H9 (cell line): ENCODE data around the gene MX1. TPM values are rescaled to one million over a fixed set of nuclear protein-coding genes. Genes with fewer than 3 reads are reported as not detected.

Experiments
- DNase-seq: peaks from one replicate; pipeline ENCODE4 v3.0.0-alpha.2; 2017
- H2AFZ ChIP-seq: one replicate; pipeline ENCODE4 v1.6.1; 2013; ENCODE audit warnings: mild to moderate bottlenecking, low read length, control low read depth, moderate library complexity
- H2AK5ac ChIP-seq: 2 replicates; pipeline ENCODE4 v1.6.1; 2013; ENCODE audit warnings: low read length, control low read depth, mixed read lengths; ENCODE audit not compliant: insufficient read length
- H2BK120ac ChIP-seq: one replicate; pipeline ENCODE4 v1.6.1; 2013; ENCODE audit warnings: low read depth, mild to moderate bottlenecking, low read length, control low read depth, inconsistent platforms; ENCODE audit not compliant: poor library complexity, severe bottlenecking
- H2BK12ac ChIP-seq: 2 replicates; pipeline ENCODE4 v1.6.1; 2013; ENCODE audit warnings: low read length, control low read depth, mixed read lengths, low read depth; ENCODE audit not compliant: insufficient read length
- H2BK15ac ChIP-seq: 2 replicates; pipeline ENCODE4 v1.6.1; 2013; ENCODE audit warnings: low read depth, low read length, control low read depth
- H2BK20ac ChIP-seq: one replicate; pipeline ENCODE4 v1.6.1; 2013; ENCODE audit warnings: low read depth, mild to moderate bottlenecking, low read length, control low read depth, inconsistent platforms; ENCODE audit not compliant: poor library complexity, severe bottlenecking
- H2BK5ac ChIP-seq: 2 replicates; pipeline ENCODE4 v1.6.1; 2013; ENCODE audit warnings: low read length, control low read depth, mixed read lengths; ENCODE audit not compliant: insufficient read length
- H3K14ac ChIP-seq: 2 replicates; pipeline ENCODE4 v1.6.1; 2013; ENCODE audit warnings: low read length, control low read depth; ENCODE audit not compliant: insufficient read depth
- H3K18ac ChIP-seq: 2 replicates; pipeline ENCODE4 v1.6.1; 2013; ENCODE audit warnings: low read depth, mild to moderate bottlenecking, mixed read lengths, low read length, control low read depth; ENCODE audit not compliant: insufficient read length
- H3K23ac ChIP-seq: 2 replicates; pipeline ENCODE4 v1.6.1; 2013; ENCODE audit warnings: low read length, control low read depth, mixed read lengths, low read depth; ENCODE audit not compliant: insufficient read length
- H3K23me2 ChIP-seq: 2 replicates; pipeline ENCODE4 v1.6.1; 2013; ENCODE audit warnings: low read depth, mild to moderate bottlenecking, mixed read lengths, low read length, control low read depth; ENCODE audit not compliant: insufficient read length, poor library complexity, severe bottlenecking
- H3K27ac ChIP-seq: 2 replicates; pipeline ENCODE4 v1.5.1; 2013; ENCODE audit warnings: low read length, control low read depth, mixed read lengths, low read depth; ENCODE audit not compliant: insufficient read length
- H3K27me3 ChIP-seq: 2 replicates; pipeline ENCODE4 v1.6.1; 2013; ENCODE audit warnings: low read length, control low read depth, inconsistent platforms; ENCODE audit not compliant: insufficient read depth
- H3K4ac ChIP-seq: 2 replicates; pipeline ENCODE4 v1.6.1; 2013; ENCODE audit warnings: low read depth, mild to moderate bottlenecking, control low read depth, inconsistent platforms, low read length, moderate library complexity
- H3K4me1 ChIP-seq: 2 replicates; pipeline ENCODE4 v1.6.1; 2013; ENCODE audit warnings: low read length, control low read depth, inconsistent platforms; ENCODE audit not compliant: insufficient read depth
- H3K4me2 ChIP-seq: 2 replicates; pipeline ENCODE4 v1.6.1; 2013; ENCODE audit warnings: low read length, control low read depth, mixed read lengths; ENCODE audit not compliant: insufficient read length, insufficient read depth
- H3K56ac ChIP-seq: 2 replicates; pipeline ENCODE4 v1.6.1; 2013; ENCODE audit warnings: low read depth, mild to moderate bottlenecking, mixed read lengths, low read length, control low read depth; ENCODE audit not compliant: insufficient read length
- H3K79me1 ChIP-seq: 2 replicates; pipeline ENCODE4 v1.6.1; 2013; ENCODE audit warnings: low read depth, mild to moderate bottlenecking, moderate library complexity, low read length, control low read depth, inconsistent platforms; ENCODE audit not compliant: insufficient read depth, poor library complexity, severe bottlenecking
- H3K79me2 ChIP-seq: 2 replicates; pipeline ENCODE4 v1.6.1; 2013; ENCODE audit warnings: low read length, control low read depth, inconsistent platforms; ENCODE audit not compliant: insufficient read depth
- H3K9ac ChIP-seq: 2 replicates; pipeline ENCODE4 v1.6.1; 2013; ENCODE audit warnings: low read length, control low read depth, mixed read lengths; ENCODE audit not compliant: insufficient read length; ENCODE audit errors: extremely low read depth
- H3K9me3 ChIP-seq: one replicate; pipeline ENCODE4 v1.6.1; 2013; ENCODE audit warnings: low read depth, low read length, inconsistent platforms; ENCODE audit not compliant: control insufficient read depth
- H3T11ph ChIP-seq: one replicate; pipeline ENCODE4 v1.6.1; 2013; ENCODE audit warnings: mild to moderate bottlenecking, low read length, control low read depth, inconsistent platforms
- H4K20me1 ChIP-seq: one replicate; pipeline ENCODE4 v1.6.1; 2013; ENCODE audit not compliant: control insufficient read depth, insufficient read length, insufficient read depth
- H4K5ac ChIP-seq: 2 replicates; pipeline ENCODE4 v1.6.1; 2013; ENCODE audit warnings: low read depth, mild to moderate bottlenecking, mixed read lengths, low read length, control low read depth; ENCODE audit not compliant: insufficient read length
- H4K8ac ChIP-seq: replicated peaks from 2 replicates; pipeline ENCODE4 v1.6.1; 2013; ENCODE audit warnings: low read length, control low read depth, mixed read lengths, low read depth; ENCODE audit not compliant: insufficient read length
- H4K91ac ChIP-seq: 2 replicates; pipeline ENCODE4 v1.6.1; 2013; ENCODE audit warnings: low read depth, mild to moderate bottlenecking, moderate library complexity, mixed read lengths, low read length, control low read depth; ENCODE audit not compliant: insufficient read length
- H3K27ac Mint-ChIP-seq, 3 experiments: 2 replicates in 2 of 3; 3 replicates in 1 of 3; pipeline ENCODE4 v1.8.0; 2020 to 2021; ENCODE audit warnings: mixed read lengths in 3 of 3, mild to moderate bottlenecking in 1 of 3, moderate library complexity in 1 of 3
- H3K27me3 Mint-ChIP-seq: 2 replicates; pipeline ENCODE4 v1.8.0; 2021; ENCODE audit warnings: low read depth, mild to moderate bottlenecking, moderate library complexity, mixed read lengths
- H3K36me3 Mint-ChIP-seq, 3 experiments: 2 replicates in 2 of 3; 3 replicates in 1 of 3; pipeline ENCODE4 v1.8.0; 2020 to 2021; ENCODE audit warnings: low read depth in 3 of 3, mixed read lengths in 3 of 3; ENCODE audit not compliant: insufficient read depth in 1 of 3
- H3K4me1 Mint-ChIP-seq, 2 experiments: 2 replicates each; pipeline ENCODE4 v1.8.0; 2020; ENCODE audit warnings: mixed read lengths in 2 of 2
- H3K4me3 Mint-ChIP-seq, 2 experiments: 2 replicates in 1 of 2; 3 replicates in 1 of 2; pipeline ENCODE4 v1.8.0; 2020 to 2021; ENCODE audit warnings: mild to moderate bottlenecking in 2 of 2, mixed read lengths in 2 of 2, moderate library complexity in 1 of 2
- H3K9me3 Mint-ChIP-seq, 2 experiments: 2 replicates in 1 of 2; 3 replicates in 1 of 2; pipeline ENCODE4 v1.8.0; 2020; ENCODE audit warnings: mild to moderate bottlenecking in 2 of 2, mixed read lengths in 2 of 2, moderate library complexity in 1 of 2
- WGBS: extraction: QIAGEN DNeasy Blood & Tissue Kit; methylation state at CpG from one replicate; pipeline ENCODE4 v1.1.7; 2013; ENCODE audit warnings: missing lambda C conversion rate, low lambda C conversion rate, mixed read lengths; ENCODE audit not compliant: insufficient read length; ENCODE audit errors: extremely low coverage; 5-methylcytosine and 5-hydroxymethylcytosine counted together
- total RNA-seq: library from RNA; stranded (reverse); gene quantifications from 2 replicates; pipeline ENCODE4 v1.2.1, GENCODE V29; 2021
- TF ChIP-seq, protein P1 (sequence below): fragments of 200-600 bp; sonication (generic); conservative IDR thresholded peaks from 3 replicates; pipeline ENCODE4 v1.8.0; 2021; ENCODE audit warnings: antibody characterized with exemption, mild to moderate bottlenecking

Gene MX1
- total RNA-seq, 1 experiment from 2014 or later = 6.3 TPM

- Histone ChIP-seq H3K4ac (no peak overlapping the region), H3K4me2 (no peak overlapping the region), H3K27me3 (no peaks in the 10 kb centered on the region), H3T11ph (no peak overlapping the region), H3K79me2 (no peaks in the 10 kb centered on the region), H2BK120ac (no peak overlapping the region), H3K4me1 (peaks cover 3% of the 10 kb centered on the region; the same call in 1 of the 2 replicates), H3K9ac (no peak overlapping the region), H3K23ac (no peak overlapping the region), H3K18ac (no peak overlapping the region), H2BK20ac (no peak overlapping the region), H3K79me1 (no peaks in the 10 kb centered on the region), H3K23me2 (no peaks in the 10 kb centered on the region), H3K27ac (no peak overlapping the region), H3K9me3 (no peaks in the 10 kb centered on the region), H2BK15ac (no peak overlapping the region), H2AK5ac (no peak overlapping the region), H3K14ac (no peak overlapping the region), H2BK5ac (no peak overlapping the region), H2BK12ac (no peak overlapping the region), H3K56ac (no peak overlapping the region), H4K20me1 (no peaks in the 10 kb centered on the region), H4K5ac (no peak overlapping the region), H4K91ac (no peak overlapping the region), H2AFZ (no peak overlapping the region), H4K8ac (no peak overlapping the region)
- TF ChIP-seq, protein P1, sequence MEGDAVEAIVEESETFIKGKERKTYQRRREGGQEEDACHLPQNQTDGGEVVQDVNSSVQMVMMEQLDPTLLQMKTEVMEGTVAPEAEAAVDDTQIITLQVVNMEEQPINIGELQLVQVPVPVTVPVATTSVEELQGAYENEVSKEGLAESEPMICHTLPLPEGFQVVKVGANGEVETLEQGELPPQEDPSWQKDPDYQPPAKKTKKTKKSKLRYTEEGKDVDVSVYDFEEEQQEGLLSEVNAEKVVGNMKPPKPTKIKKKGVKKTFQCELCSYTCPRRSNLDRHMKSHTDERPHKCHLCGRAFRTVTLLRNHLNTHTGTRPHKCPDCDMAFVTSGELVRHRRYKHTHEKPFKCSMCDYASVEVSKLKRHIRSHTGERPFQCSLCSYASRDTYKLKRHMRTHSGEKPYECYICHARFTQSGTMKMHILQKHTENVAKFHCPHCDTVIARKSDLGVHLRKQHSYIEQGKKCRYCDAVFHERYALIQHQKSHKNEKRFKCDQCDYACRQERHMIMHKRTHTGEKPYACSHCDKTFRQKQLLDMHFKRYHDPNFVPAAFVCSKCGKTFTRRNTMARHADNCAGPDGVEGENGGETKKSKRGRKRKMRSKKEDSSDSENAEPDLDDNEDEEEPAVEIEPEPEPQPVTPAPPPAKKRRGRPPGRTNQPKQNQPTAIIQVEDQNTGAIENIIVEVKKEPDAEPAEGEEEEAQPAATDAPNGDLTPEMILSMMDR = no peak
- Mint-ChIP-seq H3K27ac (no peak overlapping the region), H3K27me3 (no peaks in the 10 kb centered on the region), H3K4me3 (no peak overlapping the region), H3K9me3 (no peaks in the 10 kb centered on the region; a peak in 2 of 5 replicates), H3K4me1 (peaks cover 23 to 30% of the 10 kb centered on the region in 2 experiments), H3K36me3 (peaks cover 0 to 11% (median 6%) of the 10 kb centered on the region in 3 experiments; a peak in 3 of 7 replicates)
- WGBS = no CpG with 5 or more reads among the region's 5 CpGs
- DNase-seq = no peak
These were observed 23.6 kb downstream of the MX1 start for GRCh38 chr21:41449613-41450012.
